ENCODE results near the gene TXNRD3. TPM values are rescaled to one million over a fixed set of nuclear protein-coding genes. Genes with fewer than 3 reads are reported as not detected.

The TXNRD3 gene
- polyA plus RNA-seq, 1 of the 3 experiments (the other 2 are of a cell fraction) = 4.7 TPM

DNA sequence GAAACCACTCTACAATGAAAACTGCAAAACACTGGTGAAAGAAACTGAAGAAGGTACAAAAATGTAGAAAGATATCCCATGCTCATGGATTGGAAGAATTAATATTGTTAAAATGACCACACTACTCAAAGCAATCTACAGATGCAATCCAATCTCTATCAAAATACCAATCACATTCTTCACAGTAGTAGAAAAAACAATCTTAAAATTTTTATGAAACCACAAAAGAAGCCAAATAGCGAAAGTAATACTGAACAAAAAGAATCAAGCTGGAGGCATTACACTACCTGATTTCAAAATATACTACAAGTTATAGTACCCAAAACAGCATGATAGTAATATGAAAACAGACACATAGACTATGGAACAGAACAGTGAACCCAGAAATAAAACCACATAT, 36.9 kb downstream of the TXNRD3 start:
- peak overlapping the region in 1 of 2 experiments; percentile 26; a peak in 1 of 4 replicates for H3K27ac ChIP-seq (ENCODE audit: low read depth in 2 of 2, low read length in 1 of 2)
- H3K36me3 ChIP-seq (replicated peaks in 1 of 2; ENCODE audit: control insufficient read depth in 1 of 2, insufficient read depth in 2 of 2, low read length in 1 of 2) = peaks cover 12 to 19% of the 10 kb centered on the region in 2 experiments
- ChIA-PET CTCF (no interaction called here), POLR2A (no interaction called here)
- H3K4me1 ChIP-seq (ENCODE audit: control insufficient read depth in 1 of 2, insufficient read depth in 2 of 2, low read depth in 1 of 2, low read length in 1 of 2) = peaks cover 12 to 27% of the 10 kb centered on the region in 2 experiments
- H3K27me3 ChIP-seq (ENCODE audit: insufficient read depth) = no peaks in the 10 kb centered on the region
- H3K4me3 ChIP-seq (ENCODE audit: low read depth in 2 of 2, low read length in 1 of 2) = no peak overlapping the region
- peak overlapping the region; percentile 12; the same call in 1 of the 2 replicates for H3K4me2 ChIP-seq
- H3K9ac ChIP-seq = no peak overlapping the region
- WGBS (ENCODE audit: low lambda C conversion rate) = 28% methylated on average over 1 of the region's 1 CpG
- H3F3A ChIP-seq (replicated peaks; ENCODE audit: insufficient read depth) = peaks cover 29% of the 10 kb centered on the region
- no peaks in the 10 kb centered on the region for H3K9me2 ChIP-seq
- TF ChIP-seq FOXM1 (IDR thresholded peaks at IDR 0.05; ENCODE audit: low read depth) = no peak
- no peak for TF ChIP-seq USF1 (IDR thresholded peaks at IDR 0.05; ENCODE audit: borderline replicate concordance, low read depth)
- no peak for TF ChIP-seq RCOR1 (IDR thresholded peaks at IDR 0.05; ENCODE audit: low read length)
- TF ChIP-seq TCF12 (IDR thresholded peaks at IDR 0.05) = 0 out of 2 replicates have a peak, but pooled peaks have one; percentile 29
- no peak for TF ChIP-seq TEAD4 (IDR thresholded peaks at IDR 0.05; ENCODE audit: borderline replicate concordance, insufficient read depth)
- DNase-seq = no peak
- H4K20me1 ChIP-seq (ENCODE audit: insufficient read depth) = no peaks in the 10 kb centered on the region
- no peak overlapping the region for H2AFZ ChIP-seq (ENCODE audit: low read depth)
- no peaks in the 10 kb centered on the region for H3K79me2 ChIP-seq (ENCODE audit: insufficient read depth)
- no peaks in the 10 kb centered on the region; the same call in 1 of the 2 replicates for H3K9me3 ChIP-seq

- POLR2A ChIA-PET = no interaction called here
Measured at GRCh38 chr3:126617571-126617970, 37.4 kb downstream of the TXNRD3 start.

More at GRCh38 chr3:126617571-126617970, 37.4 kb downstream of the TXNRD3 start:
- H3K4me2 ChIP-seq = no peak overlapping the region
- no peaks in the 10 kb centered on the region; the same call in 1 of the 2 replicates for H3K9me3 ChIP-seq
- H3K79me2 ChIP-seq (ENCODE audit: insufficient read depth) = no peaks in the 10 kb centered on the region
- no peak overlapping the region for H2AFZ ChIP-seq (ENCODE audit: low read depth)
- H3F3A ChIP-seq (replicated peaks; ENCODE audit: insufficient read depth) = peaks cover 28% of the 10 kb centered on the region
- H3K4me3 ChIP-seq (ENCODE audit: low read depth in 2 of 2, low read length in 1 of 2) = no peak overlapping the region
- CTCF ChIA-PET = no interaction called here
- H4K20me1 ChIP-seq (ENCODE audit: insufficient read depth) = no peaks in the 10 kb centered on the region
- H3K36me3 ChIP-seq (replicated peaks in 1 of 2; ENCODE audit: control insufficient read depth in 1 of 2, insufficient read depth in 2 of 2, low read length in 1 of 2) = peaks cover 12 to 19% of the 10 kb centered on the region in 2 experiments
- peaks cover 12 to 24% of the 10 kb centered on the region in 2 experiments for H3K4me1 ChIP-seq (ENCODE audit: control insufficient read depth in 1 of 2, insufficient read depth in 2 of 2, low read depth in 1 of 2, low read length in 1 of 2)
- TF ChIP-seq ZBTB33 (IDR thresholded peaks at IDR 0.05; ENCODE audit: borderline replicate concordance, low read depth) (no peak), FOXM1 (IDR thresholded peaks at IDR 0.05; ENCODE audit: low read depth) (no peak), NRF1 (IDR thresholded peaks at IDR 0.05; ENCODE audit: low read depth, low read length) (no peak), GABPA (IDR thresholded peaks at IDR 0.05; ENCODE audit: low read depth) (no peak), TEAD4 (IDR thresholded peaks at IDR 0.05; ENCODE audit: borderline replicate concordance, insufficient read depth) (no peak), NFIC (IDR thresholded peaks at IDR 0.05; ENCODE audit: borderline replicate concordance) (no peak), GATA2 (CRISPR knock-in tag; IDR thresholded peaks at IDR 0.05) (no peak), FOSL2 (IDR thresholded peaks at IDR 0.05; ENCODE audit: borderline replicate concordance, low read depth) (no peak), USF1 (IDR thresholded peaks at IDR 0.05; ENCODE audit: borderline replicate concordance, low read depth) (no peak), TAF1 (IDR thresholded peaks at IDR 0.05; ENCODE audit: borderline replicate concordance, low read depth, low read length) (no peak)
- TF ChIP-seq, protein P1, sequence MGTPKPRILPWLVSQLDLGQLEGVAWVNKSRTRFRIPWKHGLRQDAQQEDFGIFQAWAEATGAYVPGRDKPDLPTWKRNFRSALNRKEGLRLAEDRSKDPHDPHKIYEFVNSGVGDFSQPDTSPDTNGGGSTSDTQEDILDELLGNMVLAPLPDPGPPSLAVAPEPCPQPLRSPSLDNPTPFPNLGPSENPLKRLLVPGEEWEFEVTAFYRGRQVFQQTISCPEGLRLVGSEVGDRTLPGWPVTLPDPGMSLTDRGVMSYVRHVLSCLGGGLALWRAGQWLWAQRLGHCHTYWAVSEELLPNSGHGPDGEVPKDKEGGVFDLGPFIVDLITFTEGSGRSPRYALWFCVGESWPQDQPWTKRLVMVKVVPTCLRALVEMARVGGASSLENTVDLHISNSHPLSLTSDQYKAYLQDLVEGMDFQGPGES (IDR thresholded peaks at IDR 0.05; ENCODE audit: low read depth, low read length) = no peak
- no peak for DNase-seq
- H3K27me3 ChIP-seq (ENCODE audit: insufficient read depth) = no peaks in the 10 kb centered on the region
- H3K9ac ChIP-seq = no peak overlapping the region
- H3K9me2 ChIP-seq = no peaks in the 10 kb centered on the region
- H3K27ac ChIP-seq (ENCODE audit: low read depth in 2 of 2, low read length in 1 of 2) = peak overlapping the region in 1 of 2 experiments; percentile 26; a peak in 1 of 4 replicates
